GM19035 (cell line): ENCODE data around the gene GLI1.
"Not testable (repeated sequence)": the region's sequence is repeated elsewhere in the genome, so short reads cannot be mapped to it uniquely, and the experiment has no call there.

Source experiments
- ATAC-seq: cut with Tn5 transposase; IDR thresholded peaks from one replicate; pipeline ENCODE4 v1.9.1; 2021; ENCODE audit not compliant: unreplicated experiment

The GLI1 gene

GRCh38 chr12:57441393-57441792, 18.2 kb upstream of the GLI1 start:
- ATAC-seq = not testable (repeated sequence)

GRCh38 chr12:57441846-57442427, 17.6 kb upstream of the GLI1 start:
- no peak for ATAC-seq

DNA sequence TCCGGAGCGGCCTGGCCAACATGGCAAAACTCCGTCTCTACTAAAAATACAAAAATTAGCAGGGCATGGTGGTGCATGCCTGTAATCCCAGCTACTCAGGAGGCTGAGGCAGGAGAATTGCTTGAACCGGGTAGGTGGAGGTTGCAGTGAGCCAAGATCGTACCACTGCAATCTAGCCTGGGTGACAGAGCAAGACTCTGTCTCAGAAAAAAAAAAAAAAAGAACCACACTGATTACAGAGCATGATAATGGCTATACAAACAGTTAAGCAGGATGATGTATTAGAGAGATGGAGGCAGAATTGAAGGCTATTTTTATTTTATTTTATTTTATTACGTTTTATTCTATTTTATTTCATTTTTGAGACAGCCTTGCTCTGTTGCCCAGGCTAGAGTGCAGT, 15.2 kb upstream of the GLI1 start:
- ATAC-seq = not testable (repeated sequence)

GRCh38 chr12:57444744-57445143, 14.8 kb upstream of the GLI1 start:
- ATAC-seq = no peak

DNA sequence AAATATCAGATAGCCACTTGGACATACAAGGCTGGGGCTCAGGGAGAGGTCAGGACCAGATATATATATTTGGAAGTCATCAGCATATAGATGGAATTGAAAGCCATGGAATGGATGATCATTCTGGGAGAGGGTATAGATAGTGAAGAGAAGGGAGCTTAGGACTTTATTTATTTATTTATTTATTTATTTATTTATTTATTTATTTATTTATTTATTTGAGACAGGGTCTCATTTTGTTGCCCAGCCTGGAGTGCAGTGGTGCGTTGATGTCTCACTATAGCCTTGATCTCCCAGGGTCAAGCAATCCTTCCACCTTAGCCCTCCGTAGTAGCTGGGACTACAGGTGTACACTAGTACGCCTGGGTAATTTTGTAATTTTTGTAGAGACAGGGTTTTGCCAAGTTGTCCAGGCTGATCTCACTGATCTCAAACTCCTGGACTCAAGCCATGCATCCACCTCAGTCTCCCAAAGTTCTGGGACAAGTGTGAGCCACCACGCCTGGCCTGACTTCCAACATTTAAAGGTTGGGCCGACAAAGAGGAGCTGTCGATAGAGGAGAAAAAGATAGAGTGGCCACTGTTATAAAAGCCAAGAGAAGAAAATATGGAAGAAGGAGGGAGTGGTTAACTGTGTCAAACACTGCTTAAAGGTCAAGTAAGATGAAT, 13.2 kb upstream of the GLI1 start:
- no peak for ATAC-seq

- ATAC-seq = no peak
Measured at GRCh38 chr12:57448669-57449068, 10.9 kb upstream of the GLI1 start.

- ATAC-seq = no peak
Measured at GRCh38 chr12:57449375-57449774, 10.2 kb upstream of the GLI1 start.

GRCh38 chr12:57450057-57450456, 9.5 kb upstream of the GLI1 start:
- ATAC-seq = no peak

DNA sequence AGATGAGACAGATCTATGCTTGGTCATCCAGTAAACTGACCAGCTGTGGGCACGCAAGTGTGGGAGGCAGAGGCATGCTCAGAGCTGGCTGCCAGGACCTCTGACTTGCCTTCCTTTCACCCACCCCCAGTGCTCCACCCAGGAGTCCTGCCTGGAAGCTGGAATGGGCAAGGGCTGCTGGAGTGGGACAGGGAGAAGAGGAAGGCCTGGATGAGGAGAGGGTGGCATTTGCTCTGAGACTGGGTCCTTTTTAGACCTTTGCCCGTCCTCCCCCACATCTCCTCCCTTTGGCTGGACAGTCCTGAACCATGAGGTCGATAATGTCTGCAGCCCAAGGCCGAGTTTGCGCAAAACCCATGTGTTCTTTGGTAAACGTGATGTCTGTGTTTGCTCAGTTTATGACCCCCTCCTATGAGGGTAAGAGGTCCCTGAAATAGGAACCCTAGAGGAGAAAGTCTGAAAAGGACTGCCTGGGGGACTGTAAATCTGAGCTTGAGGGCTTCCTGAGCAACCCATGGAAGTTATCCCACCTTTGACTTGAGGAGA, 8.3 kb upstream of the GLI1 start:
- no peak for ATAC-seq

DNA sequence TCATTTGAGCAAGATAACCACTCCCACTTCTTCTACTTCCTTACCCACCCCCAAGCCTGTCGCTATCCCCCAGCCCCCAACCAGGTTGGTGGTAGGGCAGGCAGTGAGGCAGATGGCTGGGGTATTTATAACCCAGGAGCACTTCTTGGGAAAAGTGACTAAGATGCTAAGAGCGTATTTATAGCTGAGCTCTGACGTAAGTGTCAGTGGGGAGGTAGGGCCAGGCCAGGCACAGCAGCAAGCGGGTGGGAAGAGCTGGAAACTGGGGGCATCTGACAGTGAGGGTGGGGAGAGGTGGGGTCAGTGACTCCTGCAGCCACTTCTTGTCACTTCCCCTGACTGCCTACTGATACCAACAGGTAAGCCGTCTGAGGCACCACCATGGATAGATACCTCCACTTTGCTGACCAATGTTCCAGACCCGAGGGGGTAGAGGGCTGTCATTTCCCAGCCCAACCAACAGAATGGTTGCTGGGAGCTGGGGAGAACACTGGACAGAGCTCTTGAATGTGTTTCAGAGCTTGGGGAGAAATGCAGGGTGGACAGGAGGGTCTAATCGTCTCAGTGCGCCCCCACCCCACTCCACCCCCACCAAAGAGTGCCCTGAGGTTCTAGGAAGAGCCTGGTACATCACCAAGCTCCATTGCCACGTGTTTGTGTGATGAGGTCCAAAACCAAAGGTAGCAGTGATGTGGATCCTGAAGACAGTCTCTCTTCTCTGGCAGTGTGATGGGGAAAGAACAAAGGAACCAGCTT, 7.2 kb upstream of the GLI1 start:
- no peak for ATAC-seq

DNA sequence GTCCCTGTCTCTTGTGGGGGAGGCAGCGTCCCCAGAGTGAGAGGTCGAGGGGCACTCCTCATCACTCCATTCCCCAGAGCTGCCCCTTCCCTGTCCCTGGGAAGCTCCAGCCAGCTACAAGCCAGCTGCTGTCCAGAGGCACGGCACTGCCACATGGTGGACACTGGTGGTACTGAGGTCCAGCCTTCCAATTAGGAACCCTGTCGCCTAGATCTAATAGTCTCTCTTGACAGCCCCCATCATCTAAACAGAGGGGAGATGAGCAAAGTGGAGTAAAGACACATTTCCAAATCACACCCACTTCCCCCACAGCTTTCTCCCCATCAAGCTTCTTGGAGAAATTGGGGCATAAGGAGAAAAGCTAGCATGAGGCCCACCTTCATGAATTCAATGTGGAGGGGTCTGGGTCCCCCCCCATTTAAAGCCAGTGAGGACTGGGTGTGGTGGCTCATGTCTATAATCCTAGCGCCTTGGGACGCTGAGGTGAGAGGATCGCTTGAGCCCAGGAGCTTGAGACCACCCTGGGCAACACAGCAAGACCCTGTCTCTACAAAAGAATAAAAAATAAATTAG, 6.6 kb upstream of the GLI1 start:
- peak; percentile 68 for ATAC-seq

DNA sequence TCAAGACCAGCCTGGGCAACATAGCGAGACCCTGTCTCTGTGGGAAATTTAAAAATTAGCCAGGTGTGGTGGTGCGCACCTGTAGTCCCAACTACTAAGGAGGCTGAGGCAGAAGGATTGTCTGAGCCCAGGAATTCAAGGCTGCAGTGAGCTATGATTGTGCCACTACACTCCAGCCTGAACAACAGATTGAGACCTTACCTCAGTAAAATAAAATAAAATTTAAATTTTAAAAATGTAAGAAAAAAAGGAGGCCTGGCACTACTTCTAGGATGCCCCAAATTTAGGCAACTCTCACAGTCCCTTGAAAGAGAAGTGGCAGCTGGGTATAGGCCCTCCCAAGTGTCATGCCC, 5.4 kb upstream of the GLI1 start:
- ATAC-seq = no peak

- ATAC-seq = no peak
Measured at GRCh38 chr12:57454566-57455373, 4.8 kb upstream of the GLI1 start, which contains the start of gene INHBE. Gene INHBE, plus strand, starts transcription at chr12:57455307. Its CDS starts 230 bp downstream, at chr12:57455537.

DNA sequence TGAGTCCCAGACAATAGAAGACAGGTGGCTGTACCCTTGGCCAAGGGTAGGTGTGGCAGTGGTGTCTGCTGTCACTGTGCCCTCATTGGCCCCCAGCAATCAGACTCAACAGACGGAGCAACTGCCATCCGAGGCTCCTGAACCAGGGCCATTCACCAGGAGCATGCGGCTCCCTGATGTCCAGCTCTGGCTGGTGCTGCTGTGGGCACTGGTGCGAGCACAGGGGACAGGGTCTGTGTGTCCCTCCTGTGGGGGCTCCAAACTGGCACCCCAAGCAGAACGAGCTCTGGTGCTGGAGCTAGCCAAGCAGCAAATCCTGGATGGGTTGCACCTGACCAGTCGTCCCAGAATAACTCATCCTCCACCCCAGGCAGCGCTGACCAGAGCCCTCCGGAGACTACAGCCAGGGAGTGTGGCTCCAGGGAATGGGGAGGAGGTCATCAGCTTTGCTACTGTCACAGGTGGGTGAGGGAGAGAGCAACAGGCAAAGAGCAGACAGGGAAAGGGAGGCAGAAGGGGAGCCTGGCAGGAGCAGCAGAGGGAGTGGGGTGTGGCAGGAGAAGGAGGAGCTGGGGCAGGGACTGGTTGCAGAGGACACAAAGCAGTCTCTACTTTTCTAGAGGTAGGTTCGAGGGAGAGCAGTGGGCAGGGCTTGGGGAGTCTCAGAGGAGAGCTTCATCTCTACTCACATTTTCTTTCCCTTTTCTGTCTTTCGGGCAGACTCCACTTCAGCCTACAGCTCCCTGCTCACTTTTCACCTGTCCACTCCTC, 4.0 kb upstream of the GLI1 start:
- ATAC-seq = no peak

DNA sequence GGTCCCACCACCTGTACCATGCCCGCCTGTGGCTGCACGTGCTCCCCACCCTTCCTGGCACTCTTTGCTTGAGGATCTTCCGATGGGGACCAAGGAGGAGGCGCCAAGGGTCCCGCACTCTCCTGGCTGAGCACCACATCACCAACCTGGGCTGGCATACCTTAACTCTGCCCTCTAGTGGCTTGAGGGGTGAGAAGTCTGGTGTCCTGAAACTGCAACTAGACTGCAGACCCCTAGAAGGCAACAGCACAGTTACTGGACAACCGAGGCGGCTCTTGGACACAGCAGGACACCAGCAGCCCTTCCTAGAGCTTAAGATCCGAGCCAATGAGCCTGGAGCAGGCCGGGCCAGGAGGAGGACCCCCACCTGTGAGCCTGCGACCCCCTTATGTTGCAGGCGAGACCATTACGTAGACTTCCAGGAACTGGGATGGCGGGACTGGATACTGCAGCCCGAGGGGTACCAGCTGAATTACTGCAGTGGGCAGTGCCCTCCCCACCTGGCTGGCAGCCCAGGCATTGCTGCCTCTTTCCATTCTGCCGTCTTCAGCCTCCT, 3.4 kb upstream of the GLI1 start:
- no peak for ATAC-seq

DNA sequence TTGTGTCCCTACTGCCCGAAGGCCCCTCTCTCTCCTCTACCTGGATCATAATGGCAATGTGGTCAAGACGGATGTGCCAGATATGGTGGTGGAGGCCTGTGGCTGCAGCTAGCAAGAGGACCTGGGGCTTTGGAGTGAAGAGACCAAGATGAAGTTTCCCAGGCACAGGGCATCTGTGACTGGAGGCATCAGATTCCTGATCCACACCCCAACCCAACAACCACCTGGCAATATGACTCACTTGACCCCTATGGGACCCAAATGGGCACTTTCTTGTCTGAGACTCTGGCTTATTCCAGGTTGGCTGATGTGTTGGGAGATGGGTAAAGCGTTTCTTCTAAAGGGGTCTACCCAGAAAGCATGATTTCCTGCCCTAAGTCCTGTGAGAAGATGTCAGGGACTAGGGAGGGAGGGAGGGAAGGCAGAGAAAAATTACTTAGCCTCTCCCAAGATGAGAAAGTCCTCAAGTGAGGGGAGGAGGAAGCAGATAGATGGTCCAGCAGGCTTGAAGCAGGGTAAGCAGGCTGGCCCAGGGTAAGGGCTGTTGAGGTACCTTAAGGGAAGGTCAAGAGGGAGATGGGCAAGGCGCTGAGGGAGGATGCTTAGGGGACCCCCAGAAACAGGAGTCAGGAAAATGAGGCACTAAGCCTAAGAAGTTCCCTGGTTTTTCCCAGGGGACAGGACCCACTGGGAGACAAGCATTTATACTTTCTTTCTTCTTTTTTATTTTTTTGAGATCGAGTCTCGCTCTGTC, 2.7 kb upstream of the GLI1 start:
- ATAC-seq = no peak

- ATAC-seq = no peak
Measured at GRCh38 chr12:57458665-57459054, 925 bp upstream of the GLI1 start.

GRCh38 chr12:57459055-57459749, 383 bp upstream of the GLI1 start:
- peak; percentile 68 for ATAC-seq

GRCh38 chr12:57460468-57460784, 841 bp downstream of the GLI1 start:
- no peak for ATAC-seq
